Measurements from ENCODE around the gene DIPK1B. TPM values are rescaled to one million over a fixed set of nuclear protein-coding genes. Genes with fewer than 3 reads are reported as not detected.
A peak's percentile ranks its signal among the peaks of the same experiment; 100 is the strongest.
"Not testable (repeated sequence)": the region's sequence is repeated elsewhere in the genome, so short reads cannot be mapped to it uniquely, and the experiment has no call there.

The DIPK1B gene
- total RNA-seq, 2 donors from 2014 or later, result 2.0 to 25.7 TPM

- no peaks in the 10 kb centered on the region for H3K27me3 ChIP-seq
- H3K36me3 ChIP-seq (replicated peaks in 1 of 2; ENCODE audit: insufficient read depth in 1 of 2, low read depth in 2 of 2), result no peaks in the 10 kb centered on the region
- TF ChIP-seq POLR2A (IDR thresholded peaks at IDR 0.05) (no peak), CTCF (IDR thresholded peaks at IDR 0.05) (no peak)
- ATAC-seq, result no peak
- 91 to 93% methylated on average over 20 to 23 of the region's 24 CpGs for WGBS, 2 donors
- H3K4me3 ChIP-seq, result no peak overlapping the region
- peaks cover 23% of the 10 kb centered on the region for H3K4me1 ChIP-seq
- no peak for DNase-seq
- no peaks in the 10 kb centered on the region for H3K9me3 ChIP-seq
- intact Hi-C loops (cut with DNase I), result no loop called here
- H3K27ac ChIP-seq, result no peak overlapping the region
Measured at GRCh38 chr9:136709454-136710109, 2.8 kb upstream of the DIPK1B start.

GRCh38 chr9:136710543-136710942, 1.8 kb upstream of the DIPK1B start:
- TF ChIP-seq CTCF (IDR thresholded peaks at IDR 0.05) (no peak), POLR2A (IDR thresholded peaks at IDR 0.05) (no peak)

GRCh38 chr9:136711219-136711648, 1.1 kb upstream of the DIPK1B start:
- H3K36me3 ChIP-seq (replicated peaks in 1 of 2; ENCODE audit: insufficient read depth in 1 of 2, low read depth in 2 of 2); intact Hi-C loops (cut with DNase I); H3K27ac ChIP-seq; H3K9me3 ChIP-seq; H3K4me3 ChIP-seq; H3K27me3 ChIP-seq: not testable (repeated sequence)
- WGBS, 2 donors, result 40 to 45% methylated on average over 4 of the region's 4 CpGs
- DNase-seq (peak in 2 of 4 donors; percentile 29 to 40), ATAC-seq (peak; percentile 18)
- peaks cover 23% of the 10 kb centered on the region for H3K4me1 ChIP-seq

More at GRCh38 chr9:136710543-136710942, 1.8 kb upstream of the DIPK1B start:
- Histone ChIP-seq H3K4me1 (peaks cover 23% of the 10 kb centered on the region), H3K36me3 (replicated peaks in 1 of 2; ENCODE audit: insufficient read depth in 1 of 2, low read depth in 2 of 2) (no peaks in the 10 kb centered on the region), H3K4me3 (no peak overlapping the region), H3K9me3 (no peaks in the 10 kb centered on the region), H3K27me3 (no peaks in the 10 kb centered on the region), H3K27ac (no peak overlapping the region)
- 92 to 94% methylated on average over 6 to 7 of the region's 7 CpGs for WGBS, 2 donors
- DNase-seq, result no peak
- intact Hi-C loops (cut with DNase I), result no loop called here
- no peak for ATAC-seq

GRCh38 chr9:136712690-136713544, 545 bp downstream of the DIPK1B start:
- 6% methylated on average over 56 of the region's 56 CpGs; no CpG with 5 or more reads in 1 of the 2 donors for WGBS, 2 donors
- Histone ChIP-seq H3K4me1 (peaks cover 23% of the 10 kb centered on the region), H3K9me3 (no peaks in the 10 kb centered on the region), H3K27ac (peak overlapping the region in 2 of 4 donors; percentile 26 to 28), H3K4me3 (peak overlapping the region; percentile 28 to 41), H3K27me3 (no peaks in the 10 kb centered on the region), H3K36me3 (replicated peaks in 1 of 2; ENCODE audit: insufficient read depth in 1 of 2, low read depth in 2 of 2) (no peaks in the 10 kb centered on the region)
- no peak for DNase-seq
- intact Hi-C loops (cut with DNase I), result no loop called here
- no peak for ATAC-seq
- TF ChIP-seq CTCF (IDR thresholded peaks at IDR 0.05), result no peak
- no peak for TF ChIP-seq POLR2A (IDR thresholded peaks at IDR 0.05)

- 54 to 60% methylated on average over 1 to 8 of the region's 8 CpGs for WGBS, 2 donors
- no peaks in the 10 kb centered on the region for H3K27me3 ChIP-seq
- ATAC-seq (no peak), DNase-seq (peak in 1 of 4 donors; percentile 38)
- H3K4me3 ChIP-seq, result no peak overlapping the region
- H3K36me3 ChIP-seq (replicated peaks in 1 of 2; ENCODE audit: insufficient read depth in 1 of 2, low read depth in 2 of 2), result no peaks in the 10 kb centered on the region
- intact Hi-C loops (cut with DNase I), result no loop called here
- TF ChIP-seq POLR2A (IDR thresholded peaks at IDR 0.05), result no peak
- no peak for TF ChIP-seq CTCF (IDR thresholded peaks at IDR 0.05)
- peaks cover 23% of the 10 kb centered on the region for H3K4me1 ChIP-seq
- H3K27ac ChIP-seq, result peak overlapping the region in 1 of 4 donors; percentile 26
- H3K9me3 ChIP-seq, result no peaks in the 10 kb centered on the region
Measured at GRCh38 chr9:136713550-136713949, 1.2 kb downstream of the DIPK1B start.
